Mucosa of descending colon (tissue), 3 donors: Measurements from ENCODE around the gene PLPP3. TPM values are rescaled to one million over a fixed set of nuclear protein-coding genes. Genes with fewer than 3 reads are reported as not detected.

Experiments
- ATAC-seq: fragments of 200-7000 bp; cut with Tn5 transposase; one replicate; pipeline ENCODE4 v1.9.1; 2020; ENCODE audit warnings: mild to moderate bottlenecking, moderate library complexity
- DNase-seq, 3 donors: peaks; one replicate each; pipeline ENCODE4 v3.0.0-alpha.2; 2020
- H3K36me3 ChIP-seq: fragments of 200-600 bp; one replicate; pipeline ENCODE4 v1.8.0; 2021; ENCODE audit warnings: low read depth, mild to moderate bottlenecking
- H3K4me1 ChIP-seq: fragments of 200-600 bp; one replicate; pipeline ENCODE4 v1.8.0; 2021; ENCODE audit warnings: low read depth, mild to moderate bottlenecking
- H3K4me3 ChIP-seq: fragments of 200-600 bp; one replicate; pipeline ENCODE4 v1.8.0; 2021; ENCODE audit warnings: mild to moderate bottlenecking
- H3K9me3 ChIP-seq: fragments of 200-600 bp; one replicate; pipeline ENCODE4 v1.8.0; 2021; ENCODE audit warnings: mild to moderate bottlenecking
- CTCF ChIP-seq: fragments of 200-600 bp; IDR thresholded peaks from one replicate; pipeline ENCODE4 v1.8.0; 2022; ENCODE audit warnings: antibody characterized with exemption, mild to moderate bottlenecking
- intact Hi-C, 2 donors: fragments of 100-400 bp; cut with DNase I in 1 of 2; cut with micrococcal nuclease in 1 of 2; formaldehyde crosslinking; loops; one replicate each; pipeline versions ENCODE4 v1.11.0 to v1.11.1; 2022; cut with DNase I, micrococcal nuclease
- total RNA-seq, 3 donors: library from RNA; stranded (reverse); fragmentation: NEBNext Ultra II Directional in 2 of 3; extraction: Animal tissue kit (Norgen Biotek cat#: 25700) in 2 of 3; gene quantifications; one replicate each; pipeline versions ENCODE4 v1.2.1 to v1.2.4, GENCODE V29; 2021 to 2023
- donor health status: DM: no; HTN: no; CAD: no; lungs with moderate emphysema.
- donor health status: DM: no; HTN: no; CAD: no.
- donor health status: DM: no; HTN: yes; CAD: no.

Gene PLPP3
- total RNA-seq, 3 donors from 2014 or later, result 25.3 to 80.5 (median 42.3) TPM

- Histone ChIP-seq H3K36me3 (no peaks in the 10 kb centered on the region), H3K4me3 (no peak overlapping the region), H3K4me1 (peaks cover under 1% of the 10 kb centered on the region), H3K9me3 (no peaks in the 10 kb centered on the region)
- TF ChIP-seq CTCF, result no peak
- DNase-seq, result no peak
- intact Hi-C loops, result no loop called here
- ATAC-seq, result no peak
Observed at GRCh38 chr1:56533621-56534020, 45.7 kb downstream of the PLPP3 start.

- H3K4me3 ChIP-seq, result no peak overlapping the region
- ATAC-seq, result no peak
- intact Hi-C loops, result no loop called here
- no peaks in the 10 kb centered on the region for H3K36me3 ChIP-seq
- peaks cover 4% of the 10 kb centered on the region for H3K4me1 ChIP-seq
- no peak for TF ChIP-seq CTCF
- no peaks in the 10 kb centered on the region for H3K9me3 ChIP-seq
- DNase-seq, result no peak
Observed at GRCh38 chr1:56533197-56533596, 46.2 kb downstream of the PLPP3 start.

GRCh38 chr1:56532350-56532683, 47.0 kb downstream of the PLPP3 start:
- Histone ChIP-seq H3K4me1 (peaks cover 13% of the 10 kb centered on the region), H3K9me3 (no peaks in the 10 kb centered on the region), H3K36me3 (no peaks in the 10 kb centered on the region), H3K4me3 (no peak overlapping the region)
- DNase-seq (no peak), ATAC-seq (no peak)
- intact Hi-C loops, result no loop called here
- TF ChIP-seq CTCF, result no peak

- DNase-seq, result no peak
- no peaks in the 10 kb centered on the region for H3K36me3 ChIP-seq
- no peak overlapping the region for H3K4me3 ChIP-seq
- no peak for TF ChIP-seq CTCF
- intact Hi-C loops, result no loop called here
- H3K9me3 ChIP-seq, result no peaks in the 10 kb centered on the region
- H3K4me1 ChIP-seq, result peaks cover 18% of the 10 kb centered on the region
- no peak for ATAC-seq
Observed at GRCh38 chr1:56531624-56532349, 47.6 kb downstream of the PLPP3 start.

- ATAC-seq (no peak), DNase-seq (no peak)
- H3K4me3 ChIP-seq, result no peak overlapping the region
- intact Hi-C loops, result no loop called here
- H3K9me3 ChIP-seq, result no peaks in the 10 kb centered on the region
- H3K36me3 ChIP-seq, result no peaks in the 10 kb centered on the region
- H3K4me1 ChIP-seq, result peaks cover 31% of the 10 kb centered on the region
- TF ChIP-seq CTCF, result no peak
Observed at GRCh38 chr1:56529801-56530200, 49.6 kb downstream of the PLPP3 start.
